ENCODE measurements around the gene LSAMP.

LSAMP gene

DNA sequence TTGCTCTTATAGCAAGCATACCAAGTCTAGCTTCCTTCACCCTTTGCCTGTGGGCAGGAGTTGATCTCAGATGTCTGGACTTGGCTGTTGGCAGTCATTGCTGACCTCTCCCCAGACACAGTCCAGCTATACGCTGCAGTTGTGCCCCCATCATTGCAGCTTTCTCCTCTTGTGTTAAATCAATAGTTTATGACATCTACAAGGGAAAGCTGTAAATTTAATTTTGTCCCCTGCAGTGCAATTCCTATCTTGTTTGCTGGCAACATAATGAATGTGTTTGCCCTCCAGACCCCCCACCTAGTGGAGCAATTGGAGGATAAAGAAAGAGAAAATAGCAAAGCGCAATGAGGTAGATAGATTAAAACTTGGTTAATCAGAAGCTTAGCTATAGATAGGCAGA lies 280.2 kb downstream of the LSAMP start:
- no peak for DNase-seq (ENCODE audit: low read depth, low spot score)

DNA sequence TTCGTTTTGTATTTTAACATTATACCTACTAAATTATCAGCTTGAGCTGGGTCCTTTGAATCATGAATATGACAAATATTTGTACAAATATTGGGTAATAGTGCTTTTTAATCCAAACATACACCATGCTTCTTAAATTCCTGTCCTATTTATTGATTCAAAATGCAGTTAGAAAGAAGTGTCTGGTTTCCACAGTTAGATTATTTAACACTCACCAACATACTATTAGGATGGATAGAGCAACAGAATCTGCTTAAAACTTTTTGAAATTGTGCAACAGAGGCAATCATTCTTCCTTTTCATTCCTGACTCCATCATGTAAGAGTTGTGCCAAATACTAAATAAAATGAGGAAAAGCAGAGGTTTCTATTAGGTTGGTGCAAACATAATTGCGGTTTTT lies 281.2 kb downstream of the LSAMP start:
- DNase-seq (ENCODE audit: low read depth, low spot score): no peak

- no peak for DNase-seq (ENCODE audit: low read depth, low spot score)
Observed at GRCh38 chr3:116161575-116162525, 283.4 kb downstream of the LSAMP start.

- DNase-seq (ENCODE audit: low read depth, low spot score): no peak
Observed at GRCh38 chr3:116160594-116160993, 284.7 kb downstream of the LSAMP start.

DNA sequence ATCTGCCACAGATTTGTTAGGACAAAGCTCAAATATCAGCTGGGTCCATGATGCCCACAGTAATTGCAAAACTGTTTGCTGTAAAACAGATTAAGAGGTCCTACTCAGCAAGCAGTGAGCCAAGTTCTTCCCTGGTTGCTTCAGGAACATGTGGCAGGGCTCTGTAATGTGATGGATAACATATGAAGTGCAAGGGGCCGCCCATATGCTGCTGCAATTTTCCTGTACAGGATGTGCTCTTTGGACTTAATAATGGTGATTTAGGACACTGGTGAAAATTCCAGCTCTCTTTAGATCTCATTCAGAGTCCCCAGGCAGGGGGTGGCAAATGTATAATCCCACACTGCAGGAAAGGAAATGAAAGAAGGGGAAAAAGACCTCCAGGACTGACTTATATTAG lies 289.4 kb downstream of the LSAMP start:
- no peak for DNase-seq (ENCODE audit: low read depth, low spot score)

- DNase-seq (ENCODE audit: low read depth, low spot score): no peak
Observed at GRCh38 chr3:116154389-116154788, 290.9 kb downstream of the LSAMP start.

DNA sequence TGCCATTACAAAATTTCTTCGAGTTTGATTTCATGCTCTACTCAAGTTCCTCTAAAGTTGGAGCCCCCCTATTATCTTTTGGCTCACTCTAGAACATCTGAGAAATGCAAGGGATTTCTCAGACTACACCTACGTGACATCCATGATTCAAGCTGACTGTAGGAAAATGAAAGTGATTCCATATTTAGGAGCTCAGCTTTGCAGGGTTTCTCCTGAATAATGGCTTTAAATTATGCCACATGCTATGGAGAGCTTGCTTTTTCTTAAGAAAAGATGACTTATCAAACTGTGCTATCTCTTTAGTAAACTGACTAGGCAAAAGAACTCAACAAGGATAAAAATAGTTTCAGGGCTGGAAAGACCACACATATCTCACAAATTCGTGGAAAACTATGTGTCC lies 292.1 kb downstream of the LSAMP start:
- DNase-seq (ENCODE audit: low read depth, low spot score): no peak

- no peak for DNase-seq (ENCODE audit: low read depth, low spot score)
Observed at GRCh38 chr3:116150655-116151167, 294.6 kb downstream of the LSAMP start.

- no peak for DNase-seq (ENCODE audit: low read depth, low spot score)
Observed at GRCh38 chr3:116148881-116149851, 296.1 kb downstream of the LSAMP start.

DNA sequence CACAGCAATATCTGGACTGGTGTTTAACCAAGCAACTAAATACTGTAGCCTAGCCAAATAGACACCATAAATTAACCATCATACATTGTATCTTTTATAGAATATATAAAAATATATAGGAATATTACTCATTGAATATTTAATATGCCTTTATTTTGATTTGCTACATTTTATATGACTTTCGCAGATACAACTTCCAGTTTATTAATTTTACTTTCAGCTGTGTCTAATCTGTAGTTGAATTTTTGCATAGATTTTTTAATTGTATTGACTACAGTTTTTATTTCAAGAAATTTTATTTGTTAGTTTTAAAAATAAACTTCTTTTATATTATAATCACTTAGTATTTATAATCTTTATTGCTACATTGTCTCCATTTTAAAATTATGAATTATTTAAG lies 299.7 kb downstream of the LSAMP start:
- no peak for DNase-seq (ENCODE audit: low read depth, low spot score)

DNA sequence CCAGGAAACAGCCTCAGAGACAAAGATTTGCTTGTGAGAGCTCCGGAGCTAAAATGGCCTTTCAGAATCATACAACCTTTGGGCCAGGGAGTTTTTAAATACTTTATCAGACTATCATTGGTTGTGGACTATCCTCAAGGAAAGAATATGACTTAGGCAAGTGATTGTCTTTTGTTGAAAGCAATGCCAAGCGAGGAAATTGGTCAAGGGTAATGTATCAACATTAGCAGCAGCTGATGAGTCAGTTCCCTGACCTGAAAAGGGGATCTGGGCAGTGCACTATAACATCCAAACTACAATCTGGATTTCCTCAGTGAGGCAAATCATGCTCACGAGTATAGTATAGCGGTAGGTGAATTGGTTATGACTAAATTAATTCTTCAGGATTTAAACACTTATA lies 303.6 kb downstream of the LSAMP start:
- no peak for DNase-seq (ENCODE audit: low read depth, low spot score)

DNA sequence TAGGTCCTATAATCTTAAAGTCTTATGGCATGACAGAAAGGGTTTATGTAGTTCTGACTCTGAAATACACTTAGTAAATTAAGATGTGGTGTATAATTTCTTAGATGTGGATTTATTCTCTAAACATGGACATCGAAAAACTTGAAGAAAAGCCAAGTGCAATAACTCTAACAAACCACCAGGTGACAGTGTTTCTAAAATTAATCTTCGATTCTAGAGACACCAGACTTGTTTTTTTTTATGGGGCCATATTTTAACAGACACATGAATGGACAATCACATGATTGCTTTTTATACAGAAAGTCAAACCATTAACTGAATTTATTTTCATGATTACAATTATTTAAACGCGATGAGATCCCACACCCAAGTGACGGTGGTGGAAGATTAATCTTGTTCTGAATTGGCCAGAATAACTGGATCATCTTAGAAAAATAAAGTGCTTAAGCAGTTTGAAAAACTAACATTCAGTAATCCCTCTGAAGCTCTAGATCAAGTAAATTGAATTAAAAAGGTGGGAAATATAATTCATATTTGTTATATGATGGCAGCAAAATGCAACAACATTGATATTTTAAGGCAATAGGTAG lies 305.1 kb downstream of the LSAMP start:
- no peak for DNase-seq (ENCODE audit: low read depth, low spot score)

- DNase-seq (ENCODE audit: low read depth, low spot score): no peak
Observed at GRCh38 chr3:116139641-116140040, 305.6 kb downstream of the LSAMP start.

DNA sequence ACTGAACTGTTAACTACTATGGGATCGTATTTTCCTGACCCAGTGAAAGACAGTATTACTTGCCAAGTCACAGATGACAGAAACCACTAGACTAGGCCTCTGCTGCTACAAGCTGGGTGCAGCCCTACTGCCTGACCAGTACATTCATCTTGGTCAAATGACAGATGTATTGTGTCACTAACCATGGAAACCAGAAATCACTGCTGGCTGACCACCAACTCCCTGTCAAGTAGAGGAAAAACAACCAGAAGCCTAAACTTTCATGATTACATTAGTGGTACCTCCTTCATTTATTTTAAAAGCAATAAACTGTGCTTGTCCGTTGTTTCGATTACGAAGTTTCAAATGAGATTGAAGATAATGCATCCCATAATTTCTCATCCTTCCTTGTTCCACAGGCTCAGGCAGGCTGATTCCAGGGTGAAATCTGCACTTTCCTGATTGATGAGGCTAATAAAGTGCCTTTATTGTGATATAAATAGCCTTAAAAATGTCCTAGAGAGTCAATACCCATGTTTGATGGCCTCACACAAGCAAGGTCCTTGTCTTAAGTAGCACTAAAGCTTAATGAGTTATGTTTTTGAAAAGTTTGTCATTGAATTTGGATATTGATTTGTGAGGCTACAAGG lies 309.7 kb downstream of the LSAMP start:
- no peak for DNase-seq (ENCODE audit: low read depth, low spot score)

GRCh38 chr3:116129187-116129946 lies 315.9 kb downstream of the LSAMP start:
- no peak for DNase-seq (ENCODE audit: low read depth, low spot score)

GRCh38 chr3:116127464-116127863 lies 317.8 kb downstream of the LSAMP start:
- no peak for DNase-seq (ENCODE audit: low read depth, low spot score)

DNA sequence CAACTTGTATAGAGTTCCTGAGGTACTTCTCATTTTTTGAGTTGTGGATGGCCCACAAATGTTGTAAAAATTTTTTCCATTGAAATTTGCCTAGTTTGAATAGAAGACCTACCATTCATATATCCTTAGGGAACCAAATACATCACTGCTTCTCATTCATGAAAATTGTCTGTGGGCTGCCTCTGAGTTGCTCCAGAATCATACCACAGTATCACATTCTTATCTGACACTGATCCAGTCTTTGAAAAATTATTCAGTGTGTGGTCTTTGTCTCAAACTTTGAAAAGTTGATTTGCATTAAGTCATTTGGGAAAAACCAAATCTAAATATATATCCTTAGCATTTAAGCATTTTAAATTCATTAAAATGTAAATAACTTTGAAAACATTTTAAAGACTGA lies 321.1 kb downstream of the LSAMP start:
- no peak for DNase-seq (ENCODE audit: low read depth, low spot score)

GRCh38 chr3:116118475-116119169 lies 326.7 kb downstream of the LSAMP start:
- no peak for DNase-seq (ENCODE audit: low read depth, low spot score)

GRCh38 chr3:116114586-116114985 lies 330.7 kb downstream of the LSAMP start:
- DNase-seq (ENCODE audit: low read depth, low spot score): no peak

- no peak for DNase-seq (ENCODE audit: low read depth, low spot score)
Observed at GRCh38 chr3:116112696-116113095, 332.6 kb downstream of the LSAMP start.
